ENCODE measurements around the gene KCNS3.

GRCh38 chr2:17950006-17950405 lies 71.5 kb downstream of the KCNS3 start:
- TF ChIP-seq CTCF (IDR thresholded peaks at IDR 0.05), result no peak
- no peak for TF ChIP-seq POLR2A (IDR thresholded peaks at IDR 0.05)
- TF ChIP-seq EP300 (IDR thresholded peaks at IDR 0.05), result no peak

Data from suprapubic skin (tissue), 3 donors.